ENCODE results near the gene UNC45B. TPM values are rescaled to one million over a fixed set of nuclear protein-coding genes. Genes with fewer than 3 reads are reported as not detected.
A peak's percentile ranks its signal among the peaks of the same experiment; 100 is the strongest.
"Not testable (repeated sequence)": the region's sequence is repeated elsewhere in the genome, so short reads cannot be mapped to it uniquely, and the experiment has no call there.

Gene UNC45B
- total RNA-seq, 1 experiment from 2014 or later, result 0.07 TPM

DNA sequence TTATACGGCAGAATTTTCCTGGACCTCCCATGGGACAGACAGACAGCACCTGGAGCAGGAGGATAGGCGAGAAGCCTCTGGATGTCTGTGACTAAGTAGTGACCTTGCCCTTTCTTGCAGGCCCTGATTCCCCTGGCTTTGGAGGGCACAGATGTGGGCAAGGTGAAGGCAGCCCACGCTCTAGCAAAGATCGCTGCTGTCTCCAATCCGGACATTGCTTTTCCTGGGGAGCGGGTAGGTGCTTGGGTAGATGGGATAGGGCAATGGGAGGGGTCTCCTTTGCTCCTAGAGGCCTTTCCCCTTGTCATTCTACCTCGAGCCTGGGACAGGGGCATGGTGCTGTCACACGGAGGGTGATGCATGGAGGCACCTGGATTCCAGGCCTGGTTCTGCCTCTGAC is 29.3 kb downstream of the UNC45B start:
- H3K4me3 Mint-ChIP-seq, result no peak overlapping the region
- peaks cover 5% of the 10 kb centered on the region for H3K27me3 Mint-ChIP-seq (ENCODE audit: low read depth)
- CTCF ChIA-PET, result no interaction called here
- no peaks in the 10 kb centered on the region for H3K36me3 Mint-ChIP-seq
- DNase-seq (ENCODE audit: low spot score), result no peak
- ATAC-seq, result no peak; the same call in 1 of the 2 replicates
- peaks cover 7% of the 10 kb centered on the region for H3K9me3 Mint-ChIP-seq
- H3K4me1 Mint-ChIP-seq, result no peaks in the 10 kb centered on the region
- no peak for TF ChIP-seq SMAD3 (CRISPR knock-in tag; IDR thresholded peaks at IDR 0.05; ENCODE audit: borderline replicate concordance)
- TF ChIP-seq NFYB (CRISPR knock-in tag; conservative IDR thresholded peaks at IDR 0.05; ENCODE audit: low read depth), result no peak
- TF ChIP-seq ZNF317 (CRISPR knock-in tag; IDR thresholded peaks at IDR 0.05; ENCODE audit: borderline replicate concordance, low read depth), result no peak
- no peak overlapping the region for H3K27ac Mint-ChIP-seq
- POLR2A ChIA-PET, result no interaction called here

DNA sequence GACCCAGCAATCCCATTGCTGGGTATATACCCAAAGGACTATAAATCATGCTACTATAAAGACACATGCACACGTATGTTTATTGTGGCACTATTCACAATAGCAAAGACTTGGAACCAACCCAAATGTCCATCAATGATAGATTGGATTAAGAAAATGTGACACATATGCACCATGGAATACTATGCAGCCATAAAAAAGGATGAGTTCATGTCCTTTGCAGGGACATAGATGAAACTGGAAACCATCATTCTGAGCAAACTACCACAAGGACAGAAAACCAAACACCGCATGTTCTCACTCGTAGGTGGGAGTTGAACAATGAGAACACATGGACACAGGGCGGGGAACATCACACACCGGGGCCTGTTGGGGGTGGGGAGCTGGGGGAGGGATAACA is 31.8 kb downstream of the UNC45B start:
- DNase-seq (ENCODE audit: low spot score); CTCF ChIA-PET; H3K27ac Mint-ChIP-seq; ATAC-seq; H3K36me3 Mint-ChIP-seq; H3K4me3 Mint-ChIP-seq; H3K9me3 Mint-ChIP-seq; POLR2A ChIA-PET; H3K4me1 Mint-ChIP-seq: not testable (repeated sequence)
- H3K27me3 Mint-ChIP-seq (ENCODE audit: low read depth), result peaks cover 13% of the 10 kb centered on the region

DNA sequence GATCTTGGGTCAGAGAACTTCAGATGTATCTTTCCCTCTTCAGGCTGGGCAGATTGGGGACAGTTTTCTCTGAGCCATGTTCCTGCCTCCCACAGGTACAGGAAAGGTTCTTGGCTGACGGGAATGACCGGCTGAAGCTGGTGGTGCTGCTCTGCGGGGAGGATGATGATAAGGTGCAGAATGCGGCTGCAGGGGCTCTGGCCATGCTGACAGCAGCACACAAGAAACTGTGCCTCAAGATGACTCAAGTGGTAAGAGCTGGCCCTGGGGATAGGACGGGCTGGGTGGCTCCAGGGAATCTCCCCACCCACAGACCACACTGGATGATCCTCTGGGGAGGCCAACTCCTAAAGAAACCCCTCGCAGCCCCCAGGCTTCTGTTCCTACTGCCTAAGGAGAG is 35.7 kb downstream of the UNC45B start:
- Mint-ChIP-seq H3K4me1 (no peaks in the 10 kb centered on the region), H3K27me3 (ENCODE audit: low read depth) (peaks cover 15% of the 10 kb centered on the region), H3K9me3 (peaks cover 11% of the 10 kb centered on the region), H3K4me3 (no peak overlapping the region), H3K36me3 (no peaks in the 10 kb centered on the region), H3K27ac (no peak overlapping the region)
- POLR2A ChIA-PET, result no interaction called here
- TF ChIP-seq HMGA2 (CRISPR knock-in tag; IDR thresholded peaks at IDR 0.05) (no peak), ESRRA (CRISPR knock-in tag; IDR thresholded peaks at IDR 0.05; ENCODE audit: borderline replicate concordance) (no peak), EMX1 (CRISPR knock-in tag; IDR thresholded peaks at IDR 0.05) (no peak), IRF2 (CRISPR knock-in tag; IDR thresholded peaks at IDR 0.05; ENCODE audit: borderline replicate concordance, low read depth) (no peak), SP1 (CRISPR knock-in tag; conservative IDR thresholded peaks at IDR 0.05) (no peak)
- TF ChIP-seq, protein P1, sequence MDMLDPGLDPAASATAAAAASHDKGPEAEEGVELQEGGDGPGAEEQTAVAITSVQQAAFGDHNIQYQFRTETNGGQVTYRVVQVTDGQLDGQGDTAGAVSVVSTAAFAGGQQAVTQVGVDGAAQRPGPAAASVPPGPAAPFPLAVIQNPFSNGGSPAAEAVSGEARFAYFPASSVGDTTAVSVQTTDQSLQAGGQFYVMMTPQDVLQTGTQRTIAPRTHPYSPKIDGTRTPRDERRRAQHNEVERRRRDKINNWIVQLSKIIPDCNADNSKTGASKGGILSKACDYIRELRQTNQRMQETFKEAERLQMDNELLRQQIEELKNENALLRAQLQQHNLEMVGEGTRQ (CRISPR knock-in tag; IDR thresholded peaks at IDR 0.05), result no peak
- CTCF ChIA-PET, result interaction anchor here (1.6 kb wide), 1 partner anchor 60 kb away, joined by 6 read pairs; the partner anchor contains the start of gene SLFN5
- ATAC-seq, result no peak
- no peak for DNase-seq (ENCODE audit: low spot score)

DNA sequence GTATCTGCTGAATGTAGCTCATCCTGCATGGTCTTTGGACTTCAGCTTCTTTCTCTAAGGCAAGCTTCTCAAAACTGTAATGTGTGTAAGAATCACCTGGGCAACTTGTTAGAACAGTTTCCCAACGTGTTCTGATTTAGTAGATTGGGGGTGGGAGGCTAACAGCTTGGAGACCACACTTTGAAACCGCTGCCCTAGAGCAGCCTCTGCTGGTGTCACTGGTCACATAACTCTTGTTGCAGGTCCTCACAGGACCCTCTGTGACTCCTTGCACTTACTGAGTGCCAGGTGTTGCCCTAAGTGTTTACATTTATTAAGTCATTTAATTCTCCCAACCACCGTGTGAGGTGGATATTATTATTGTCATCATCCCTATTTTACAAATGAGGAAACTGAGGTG is 36.7 kb downstream of the UNC45B start:
- Mint-ChIP-seq H3K4me1 (no peaks in the 10 kb centered on the region), H3K27me3 (ENCODE audit: low read depth) (peaks cover 16% of the 10 kb centered on the region), H3K9me3 (peaks cover 6% of the 10 kb centered on the region), H3K4me3 (no peak overlapping the region), H3K27ac (no peak overlapping the region), H3K36me3 (no peaks in the 10 kb centered on the region)
- ChIA-PET POLR2A (interaction anchor here (0.7 kb wide), 1 partner anchor 1510 kb away, joined by 3 read pairs; no protein-coding TSS in a partner anchor), CTCF (interaction anchor here (0.6 kb wide), 1 partner anchor 354 kb away, joined by 3 read pairs; no protein-coding TSS in a partner anchor)
- DNase-seq (ENCODE audit: low spot score), result no peak
- 0 out of 2 replicates have a peak, but pooled peaks have one; percentile 22 for ATAC-seq
- TF ChIP-seq CBFB (CRISPR knock-in tag; IDR thresholded peaks at IDR 0.05; ENCODE audit: low read depth) (no peak), NR2C2 (CRISPR knock-in tag; IDR thresholded peaks at IDR 0.05) (no peak), GRHL2 (CRISPR knock-in tag; IDR thresholded peaks at IDR 0.05; ENCODE audit: insufficient replicate concordance, severe bottlenecking) (no peak), OVOL2 (CRISPR knock-in tag; IDR thresholded peaks at IDR 0.05; ENCODE audit: borderline replicate concordance) (no peak), KAT7 (CRISPR knock-in tag; IDR thresholded peaks at IDR 0.05; ENCODE audit: borderline replicate concordance) (no peak), CREM (CRISPR knock-in tag; IDR thresholded peaks at IDR 0.05) (no peak), HMGA2 (CRISPR knock-in tag; IDR thresholded peaks at IDR 0.05) (no peak), FOXK1 (CRISPR knock-in tag; IDR thresholded peaks at IDR 0.05) (no peak), NFATC4 (CRISPR knock-in tag; IDR thresholded peaks at IDR 0.05) (no peak)
- TF ChIP-seq, protein P2, sequence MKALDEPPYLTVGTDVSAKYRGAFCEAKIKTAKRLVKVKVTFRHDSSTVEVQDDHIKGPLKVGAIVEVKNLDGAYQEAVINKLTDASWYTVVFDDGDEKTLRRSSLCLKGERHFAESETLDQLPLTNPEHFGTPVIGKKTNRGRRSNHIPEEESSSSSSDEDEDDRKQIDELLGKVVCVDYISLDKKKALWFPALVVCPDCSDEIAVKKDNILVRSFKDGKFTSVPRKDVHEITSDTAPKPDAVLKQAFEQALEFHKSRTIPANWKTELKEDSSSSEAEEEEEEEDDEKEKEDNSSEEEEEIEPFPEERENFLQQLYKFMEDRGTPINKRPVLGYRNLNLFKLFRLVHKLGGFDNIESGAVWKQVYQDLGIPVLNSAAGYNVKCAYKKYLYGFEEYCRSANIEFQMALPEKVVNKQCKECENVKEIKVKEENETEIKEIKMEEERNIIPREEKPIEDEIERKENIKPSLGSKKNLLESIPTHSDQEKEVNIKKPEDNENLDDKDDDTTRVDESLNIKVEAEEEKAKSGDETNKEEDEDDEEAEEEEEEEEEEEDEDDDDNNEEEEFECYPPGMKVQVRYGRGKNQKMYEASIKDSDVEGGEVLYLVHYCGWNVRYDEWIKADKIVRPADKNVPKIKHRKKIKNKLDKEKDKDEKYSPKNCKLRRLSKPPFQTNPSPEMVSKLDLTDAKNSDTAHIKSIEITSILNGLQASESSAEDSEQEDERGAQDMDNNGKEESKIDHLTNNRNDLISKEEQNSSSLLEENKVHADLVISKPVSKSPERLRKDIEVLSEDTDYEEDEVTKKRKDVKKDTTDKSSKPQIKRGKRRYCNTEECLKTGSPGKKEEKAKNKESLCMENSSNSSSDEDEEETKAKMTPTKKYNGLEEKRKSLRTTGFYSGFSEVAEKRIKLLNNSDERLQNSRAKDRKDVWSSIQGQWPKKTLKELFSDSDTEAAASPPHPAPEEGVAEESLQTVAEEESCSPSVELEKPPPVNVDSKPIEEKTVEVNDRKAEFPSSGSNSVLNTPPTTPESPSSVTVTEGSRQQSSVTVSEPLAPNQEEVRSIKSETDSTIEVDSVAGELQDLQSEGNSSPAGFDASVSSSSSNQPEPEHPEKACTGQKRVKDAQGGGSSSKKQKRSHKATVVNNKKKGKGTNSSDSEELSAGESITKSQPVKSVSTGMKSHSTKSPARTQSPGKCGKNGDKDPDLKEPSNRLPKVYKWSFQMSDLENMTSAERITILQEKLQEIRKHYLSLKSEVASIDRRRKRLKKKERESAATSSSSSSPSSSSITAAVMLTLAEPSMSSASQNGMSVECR (CRISPR knock-in tag; IDR thresholded peaks at IDR 0.05; ENCODE audit: borderline replicate concordance), result no peak
- TF ChIP-seq, protein P3, sequence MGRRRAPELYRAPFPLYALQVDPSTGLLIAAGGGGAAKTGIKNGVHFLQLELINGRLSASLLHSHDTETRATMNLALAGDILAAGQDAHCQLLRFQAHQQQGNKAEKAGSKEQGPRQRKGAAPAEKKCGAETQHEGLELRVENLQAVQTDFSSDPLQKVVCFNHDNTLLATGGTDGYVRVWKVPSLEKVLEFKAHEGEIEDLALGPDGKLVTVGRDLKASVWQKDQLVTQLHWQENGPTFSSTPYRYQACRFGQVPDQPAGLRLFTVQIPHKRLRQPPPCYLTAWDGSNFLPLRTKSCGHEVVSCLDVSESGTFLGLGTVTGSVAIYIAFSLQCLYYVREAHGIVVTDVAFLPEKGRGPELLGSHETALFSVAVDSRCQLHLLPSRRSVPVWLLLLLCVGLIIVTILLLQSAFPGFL (CRISPR knock-in tag; IDR thresholded peaks at IDR 0.05; ENCODE audit: borderline replicate concordance), result no peak
- TF ChIP-seq, protein P4, sequence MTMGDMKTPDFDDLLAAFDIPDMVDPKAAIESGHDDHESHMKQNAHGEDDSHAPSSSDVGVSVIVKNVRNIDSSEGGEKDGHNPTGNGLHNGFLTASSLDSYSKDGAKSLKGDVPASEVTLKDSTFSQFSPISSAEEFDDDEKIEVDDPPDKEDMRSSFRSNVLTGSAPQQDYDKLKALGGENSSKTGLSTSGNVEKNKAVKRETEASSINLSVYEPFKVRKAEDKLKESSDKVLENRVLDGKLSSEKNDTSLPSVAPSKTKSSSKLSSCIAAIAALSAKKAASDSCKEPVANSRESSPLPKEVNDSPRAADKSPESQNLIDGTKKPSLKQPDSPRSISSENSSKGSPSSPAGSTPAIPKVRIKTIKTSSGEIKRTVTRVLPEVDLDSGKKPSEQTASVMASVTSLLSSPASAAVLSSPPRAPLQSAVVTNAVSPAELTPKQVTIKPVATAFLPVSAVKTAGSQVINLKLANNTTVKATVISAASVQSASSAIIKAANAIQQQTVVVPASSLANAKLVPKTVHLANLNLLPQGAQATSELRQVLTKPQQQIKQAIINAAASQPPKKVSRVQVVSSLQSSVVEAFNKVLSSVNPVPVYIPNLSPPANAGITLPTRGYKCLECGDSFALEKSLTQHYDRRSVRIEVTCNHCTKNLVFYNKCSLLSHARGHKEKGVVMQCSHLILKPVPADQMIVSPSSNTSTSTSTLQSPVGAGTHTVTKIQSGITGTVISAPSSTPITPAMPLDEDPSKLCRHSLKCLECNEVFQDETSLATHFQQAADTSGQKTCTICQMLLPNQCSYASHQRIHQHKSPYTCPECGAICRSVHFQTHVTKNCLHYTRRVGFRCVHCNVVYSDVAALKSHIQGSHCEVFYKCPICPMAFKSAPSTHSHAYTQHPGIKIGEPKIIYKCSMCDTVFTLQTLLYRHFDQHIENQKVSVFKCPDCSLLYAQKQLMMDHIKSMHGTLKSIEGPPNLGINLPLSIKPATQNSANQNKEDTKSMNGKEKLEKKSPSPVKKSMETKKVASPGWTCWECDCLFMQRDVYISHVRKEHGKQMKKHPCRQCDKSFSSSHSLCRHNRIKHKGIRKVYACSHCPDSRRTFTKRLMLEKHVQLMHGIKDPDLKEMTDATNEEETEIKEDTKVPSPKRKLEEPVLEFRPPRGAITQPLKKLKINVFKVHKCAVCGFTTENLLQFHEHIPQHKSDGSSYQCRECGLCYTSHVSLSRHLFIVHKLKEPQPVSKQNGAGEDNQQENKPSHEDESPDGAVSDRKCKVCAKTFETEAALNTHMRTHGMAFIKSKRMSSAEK (CRISPR knock-in tag; IDR thresholded peaks at IDR 0.05; ENCODE audit: borderline replicate concordance), result no peak
